ENCODE results near the gene KCNJ3. TPM values are rescaled to one million over a fixed set of nuclear protein-coding genes. Genes with fewer than 3 reads are reported as not detected.

Gene KCNJ3
- total and polyA plus RNA-seq, 4 donors: 0.01 to 0.31 (median 0.05) TPM

DNA sequence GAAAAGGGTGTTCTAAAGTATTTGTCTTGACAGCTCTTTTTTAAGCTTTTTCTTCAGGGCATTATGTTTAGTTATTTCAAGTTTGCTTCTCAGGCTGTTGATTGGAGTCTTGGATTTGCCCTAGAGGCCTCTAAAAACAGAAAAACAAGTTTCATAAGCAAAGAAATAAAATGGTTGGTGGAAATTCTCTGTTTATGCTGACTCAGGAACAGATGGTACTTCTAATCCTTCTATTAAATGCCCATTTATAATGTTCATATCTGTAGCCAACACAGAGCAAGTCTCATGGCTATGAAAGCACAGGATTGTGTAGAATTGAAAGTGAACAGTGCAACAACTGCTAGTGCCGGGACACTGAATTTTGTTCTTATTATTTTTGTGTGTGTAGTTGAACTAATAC is 60.4 kb downstream of the KCNJ3 start:
- Histone ChIP-seq H3K4me1 (ENCODE audit: control insufficient read depth in 5 of 5, insufficient read depth in 5 of 5, low read length in 5 of 5) (no peaks in the 10 kb centered on the region), H3K36me3 (ENCODE audit: control insufficient read depth in 4 of 4, insufficient read depth in 4 of 4, low read length in 4 of 4) (no peaks in the 10 kb centered on the region), H3K27me3 (ENCODE audit: control insufficient read depth in 3 of 3, insufficient read depth in 3 of 3, low read length in 2 of 3) (no peaks in the 10 kb centered on the region), H3K9me3 (ENCODE audit: control insufficient read depth in 4 of 4, insufficient read depth in 3 of 4, low read length in 3 of 4) (no peaks in the 10 kb centered on the region), H3K4me3 (no peak overlapping the region), H3K9ac (ENCODE audit: insufficient read depth in 1 of 2, low read length in 2 of 2) (no peak overlapping the region), H3K27ac (ENCODE audit: low read depth in 1 of 2, low read length in 1 of 2) (no peak overlapping the region)
- TF ChIP-seq, protein P1, sequence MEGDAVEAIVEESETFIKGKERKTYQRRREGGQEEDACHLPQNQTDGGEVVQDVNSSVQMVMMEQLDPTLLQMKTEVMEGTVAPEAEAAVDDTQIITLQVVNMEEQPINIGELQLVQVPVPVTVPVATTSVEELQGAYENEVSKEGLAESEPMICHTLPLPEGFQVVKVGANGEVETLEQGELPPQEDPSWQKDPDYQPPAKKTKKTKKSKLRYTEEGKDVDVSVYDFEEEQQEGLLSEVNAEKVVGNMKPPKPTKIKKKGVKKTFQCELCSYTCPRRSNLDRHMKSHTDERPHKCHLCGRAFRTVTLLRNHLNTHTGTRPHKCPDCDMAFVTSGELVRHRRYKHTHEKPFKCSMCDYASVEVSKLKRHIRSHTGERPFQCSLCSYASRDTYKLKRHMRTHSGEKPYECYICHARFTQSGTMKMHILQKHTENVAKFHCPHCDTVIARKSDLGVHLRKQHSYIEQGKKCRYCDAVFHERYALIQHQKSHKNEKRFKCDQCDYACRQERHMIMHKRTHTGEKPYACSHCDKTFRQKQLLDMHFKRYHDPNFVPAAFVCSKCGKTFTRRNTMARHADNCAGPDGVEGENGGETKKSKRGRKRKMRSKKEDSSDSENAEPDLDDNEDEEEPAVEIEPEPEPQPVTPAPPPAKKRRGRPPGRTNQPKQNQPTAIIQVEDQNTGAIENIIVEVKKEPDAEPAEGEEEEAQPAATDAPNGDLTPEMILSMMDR (IDR thresholded peaks at IDR 0.05; ENCODE audit: control extremely low read depth, extremely low read depth): no peak
- WGBS, 2 donors: 96 to 100% methylated on average over 1 of the region's 1 CpG
- ATAC-seq (ENCODE audit: insufficient read depth, low FRiP score) (no peak), DNase-seq (no peak)

DNA sequence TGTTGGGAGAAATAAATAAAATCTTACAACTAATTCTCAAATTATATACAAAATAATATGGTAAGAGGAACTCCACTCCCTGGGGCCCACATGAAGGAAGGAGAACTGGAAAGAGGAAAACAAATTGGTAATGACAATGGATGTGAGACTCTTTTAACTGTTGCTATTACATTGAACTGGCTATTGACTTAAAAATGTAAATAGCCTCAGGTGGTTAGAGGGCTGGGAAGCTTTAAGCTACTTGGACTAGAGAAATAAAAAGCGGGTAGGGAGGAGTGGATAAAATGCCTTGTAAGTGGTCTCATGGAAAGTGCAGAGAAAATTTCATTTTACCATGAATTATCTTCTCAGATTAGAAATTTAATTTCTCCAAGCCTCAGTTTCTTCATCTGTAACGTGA is 64.1 kb downstream of the KCNJ3 start:
- WGBS, 2 donors: 81% methylated on average over 2 of the region's 2 CpGs
- Histone ChIP-seq H3K9me3 (ENCODE audit: control insufficient read depth in 4 of 4, insufficient read depth in 3 of 4, low read length in 3 of 4) (no peaks in the 10 kb centered on the region), H3K27ac (ENCODE audit: low read depth in 1 of 2, low read length in 1 of 2) (no peak overlapping the region), H3K4me3 (no peak overlapping the region), H3K27me3 (ENCODE audit: control insufficient read depth in 3 of 3, insufficient read depth in 3 of 3, low read length in 2 of 3) (no peaks in the 10 kb centered on the region), H3K9ac (ENCODE audit: insufficient read depth in 1 of 2, low read length in 2 of 2) (no peak overlapping the region), H3K36me3 (ENCODE audit: control insufficient read depth in 4 of 4, insufficient read depth in 4 of 4, low read length in 4 of 4) (no peaks in the 10 kb centered on the region), H3K4me1 (ENCODE audit: control insufficient read depth in 5 of 5, insufficient read depth in 5 of 5, low read length in 5 of 5) (no peaks in the 10 kb centered on the region)
- TF ChIP-seq, protein P1 (IDR thresholded peaks at IDR 0.05; ENCODE audit: control extremely low read depth, extremely low read depth): no peak
- DNase-seq (no peak), ATAC-seq (ENCODE audit: insufficient read depth, low FRiP score) (no peak)

- Histone ChIP-seq H3K4me1 (ENCODE audit: control insufficient read depth in 5 of 5, insufficient read depth in 5 of 5, low read length in 5 of 5) (no peaks in the 10 kb centered on the region), H3K4me3 (no peak overlapping the region), H3K27me3 (ENCODE audit: control insufficient read depth in 3 of 3, insufficient read depth in 3 of 3, low read length in 2 of 3) (no peaks in the 10 kb centered on the region), H3K36me3 (ENCODE audit: control insufficient read depth in 4 of 4, insufficient read depth in 4 of 4, low read length in 4 of 4) (no peaks in the 10 kb centered on the region), H3K9me3 (ENCODE audit: control insufficient read depth in 4 of 4, insufficient read depth in 3 of 4, low read length in 3 of 4) (no peaks in the 10 kb centered on the region), H3K9ac (ENCODE audit: insufficient read depth in 1 of 2, low read length in 2 of 2) (no peak overlapping the region), H3K27ac (ENCODE audit: low read depth in 1 of 2, low read length in 1 of 2) (no peak overlapping the region)
- no peak for ATAC-seq (ENCODE audit: insufficient read depth, low FRiP score)
- TF ChIP-seq, protein P1 (IDR thresholded peaks at IDR 0.05; ENCODE audit: control extremely low read depth, extremely low read depth): no peak
- DNase-seq: no peak
- WGBS, 2 donors: 89 to 90% methylated on average over 4 of the region's 4 CpGs
These were observed 73.3 kb downstream of the KCNJ3 start for GRCh38 chr2:154771664-154772284.

GRCh38 chr2:154776825-154777224 is 78.3 kb downstream of the KCNJ3 start:
- Histone ChIP-seq H3K4me1 (ENCODE audit: control insufficient read depth in 5 of 5, insufficient read depth in 5 of 5, low read length in 5 of 5) (no peaks in the 10 kb centered on the region), H3K27me3 (ENCODE audit: control insufficient read depth in 3 of 3, insufficient read depth in 3 of 3, low read length in 2 of 3) (no peaks in the 10 kb centered on the region), H3K9ac (ENCODE audit: insufficient read depth in 1 of 2, low read length in 2 of 2) (no peak overlapping the region), H3K9me3 (ENCODE audit: control insufficient read depth in 4 of 4, insufficient read depth in 3 of 4, low read length in 3 of 4) (no peaks in the 10 kb centered on the region), H3K36me3 (ENCODE audit: control insufficient read depth in 4 of 4, insufficient read depth in 4 of 4, low read length in 4 of 4) (no peaks in the 10 kb centered on the region), H3K27ac (ENCODE audit: low read depth in 1 of 2, low read length in 1 of 2) (no peak overlapping the region), H3K4me3 (no peak overlapping the region)
- DNase-seq (no peak), ATAC-seq (ENCODE audit: insufficient read depth, low FRiP score) (no peak)
- TF ChIP-seq, protein P1 (IDR thresholded peaks at IDR 0.05; ENCODE audit: control extremely low read depth, extremely low read depth): no peak
- WGBS, 2 donors: 87 to 90% methylated on average over 4 of the region's 4 CpGs

All from lung (tissue), 12 donors.